SW 1271 (cell line): ENCODE results near the gene FBXL4.

ENCODE experiments used
- DNase-seq, 2 experiments: peaks; one replicate each; lab custom pipeline; 2025; lab: John Stamatoyannopoulos, UW

Gene FBXL4

DNA sequence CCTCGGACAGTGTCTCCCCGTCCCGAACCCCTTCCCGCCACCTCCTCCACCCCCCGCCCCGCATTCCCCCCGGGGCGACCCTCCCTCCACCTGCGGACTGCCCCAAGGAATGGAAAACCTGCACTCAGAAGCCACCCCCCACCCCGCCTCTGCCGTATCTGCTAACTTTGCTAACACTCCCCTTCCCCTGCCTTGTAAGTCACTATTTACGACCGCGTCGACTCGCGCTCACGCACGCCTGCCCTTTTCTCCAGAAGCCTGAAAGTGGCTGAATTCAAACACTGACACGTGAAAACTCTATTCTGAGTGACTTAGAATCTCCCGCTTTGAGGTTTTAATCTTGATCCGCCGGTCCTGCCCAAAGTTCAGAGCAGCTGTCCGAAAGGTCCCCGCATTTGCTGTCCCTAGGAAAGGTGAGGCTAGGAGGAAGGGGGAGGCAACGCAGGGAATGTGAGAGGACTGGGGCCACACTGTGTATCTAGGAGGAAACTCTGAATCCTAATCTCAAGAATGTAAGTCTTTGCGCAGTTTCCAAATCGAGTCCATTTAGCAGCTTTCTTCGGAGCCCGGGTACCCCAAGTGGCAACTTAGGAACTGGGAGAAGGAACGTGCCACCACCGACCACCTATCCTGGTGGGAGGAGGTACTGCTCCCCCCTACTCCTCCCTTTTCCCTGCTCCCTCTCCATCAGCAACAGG, 122.7 kb downstream of the FBXL4 start:
- DNase-seq, result no peak

- DNase-seq, result no peak
Measured at GRCh38 chr6:98824162-98824901, 123.4 kb downstream of the FBXL4 start.

DNA sequence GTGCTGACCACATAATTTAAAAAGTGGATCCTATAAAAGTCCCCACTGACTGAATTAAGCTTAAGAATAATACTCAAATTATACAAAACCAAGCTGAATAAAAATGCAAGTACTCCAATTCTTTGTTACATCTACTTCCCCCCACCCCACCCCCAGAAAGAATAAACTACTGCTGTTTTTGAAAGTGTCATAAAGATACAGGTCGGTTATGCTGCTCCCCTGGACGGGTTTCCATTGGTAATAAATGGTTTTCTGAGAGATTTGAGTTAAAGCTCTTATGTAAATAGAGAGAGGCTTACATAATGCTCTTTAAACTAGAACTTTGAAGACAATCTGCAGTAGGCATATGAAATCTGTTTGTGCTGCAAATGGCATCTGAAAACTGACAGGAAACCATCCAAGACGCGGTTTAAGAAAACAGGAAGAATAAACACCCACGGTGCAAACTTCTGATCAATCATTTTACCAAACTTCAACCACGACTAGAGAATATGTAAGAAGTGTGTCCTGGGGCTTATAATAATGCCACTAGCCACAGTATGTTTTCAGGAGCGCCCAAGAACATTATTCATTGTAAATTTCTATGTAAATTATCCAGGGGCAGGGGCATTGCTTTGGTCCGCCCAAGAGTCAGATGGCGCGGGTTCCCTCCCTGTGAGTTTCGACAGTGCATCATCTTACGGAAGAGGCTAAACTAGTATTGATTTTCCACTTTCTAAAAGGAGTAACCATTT, 124.2 kb downstream of the FBXL4 start:
- no peak for DNase-seq

GRCh38 chr6:98821756-98822405, 125.9 kb downstream of the FBXL4 start:
- no peak for DNase-seq
